Measurements from ENCODE around the gene IFNL1. TPM values are rescaled to one million over a fixed set of nuclear protein-coding genes. Genes with fewer than 3 reads are reported as not detected.
"Not testable (repeated sequence)": the region's sequence is repeated elsewhere in the genome, so short reads cannot be mapped to it uniquely, and the experiment has no call there.

The IFNL1 gene
- total and polyA plus RNA-seq, 2 donors: 0.21 TPM; not detected in 1

DNA sequence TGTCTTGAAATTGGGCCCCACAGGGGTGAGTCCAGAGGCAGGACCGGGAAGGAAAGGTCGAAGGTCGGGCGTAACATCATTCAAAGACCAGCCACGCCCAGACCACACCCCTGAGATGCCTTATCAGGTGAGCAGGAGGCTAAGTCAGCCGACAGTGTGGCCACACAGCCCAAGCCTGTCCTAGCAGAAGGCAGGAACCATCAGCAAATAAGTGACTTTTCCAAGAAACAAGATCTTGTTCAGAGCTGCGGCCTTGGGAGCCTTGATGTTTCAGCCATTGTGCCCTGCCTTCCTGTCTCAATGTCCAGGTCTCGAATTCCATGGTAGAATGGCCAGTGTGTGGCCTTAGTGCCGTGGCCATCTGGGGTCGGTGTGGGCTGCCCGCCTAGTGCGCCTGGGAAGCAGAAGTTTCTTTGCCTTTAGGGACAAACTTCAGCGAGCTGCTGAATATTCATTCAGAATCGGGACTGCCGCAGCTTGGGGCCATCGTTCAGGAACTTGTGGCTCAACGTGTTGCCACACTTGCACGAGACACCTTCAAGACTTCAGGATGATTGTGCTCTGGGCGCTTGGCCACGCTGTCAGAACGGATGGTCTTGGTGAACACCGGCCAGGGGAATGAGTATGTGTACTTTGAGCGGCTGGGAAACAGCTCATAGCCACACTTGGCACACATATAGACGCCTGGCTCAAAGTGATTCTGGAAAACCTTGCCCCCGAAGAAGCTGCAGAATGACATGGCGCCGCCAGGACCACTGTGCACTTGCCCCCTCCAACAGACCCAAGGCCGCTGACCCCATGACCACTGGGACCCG is 41.5 kb upstream of the IFNL1 start:
- no peaks in the 10 kb centered on the region for H3K36me3 ChIP-seq (ENCODE audit: control insufficient read depth in 2 of 2, insufficient read depth in 2 of 2, low read length in 1 of 2)
- peaks cover 0 to 1% of the 10 kb centered on the region in 2 donors for H3K9me3 ChIP-seq (ENCODE audit: control insufficient read depth in 2 of 2, insufficient read depth in 1 of 2, low read length in 1 of 2)
- H3K4me1 ChIP-seq (ENCODE audit: control insufficient read depth in 2 of 2, insufficient read depth in 2 of 2, low read length in 2 of 2): no peaks in the 10 kb centered on the region
- H3K27ac ChIP-seq (ENCODE audit: low read depth in 1 of 2, low read length in 1 of 2): no peak overlapping the region
- H3K4me3 ChIP-seq (ENCODE audit: low read length in 2 of 2): no peak overlapping the region
- peaks cover 0 to 28% of the 10 kb centered on the region in 2 donors for H3K27me3 ChIP-seq (ENCODE audit: control insufficient read depth in 2 of 2, insufficient read depth in 1 of 2, low read length in 1 of 2)
- 96% methylated on average over 29 of the region's 29 CpGs for WGBS
- DNase-seq (ENCODE audit: low read depth in 6 of 9, low spot score in 9 of 9): no peak

DNA sequence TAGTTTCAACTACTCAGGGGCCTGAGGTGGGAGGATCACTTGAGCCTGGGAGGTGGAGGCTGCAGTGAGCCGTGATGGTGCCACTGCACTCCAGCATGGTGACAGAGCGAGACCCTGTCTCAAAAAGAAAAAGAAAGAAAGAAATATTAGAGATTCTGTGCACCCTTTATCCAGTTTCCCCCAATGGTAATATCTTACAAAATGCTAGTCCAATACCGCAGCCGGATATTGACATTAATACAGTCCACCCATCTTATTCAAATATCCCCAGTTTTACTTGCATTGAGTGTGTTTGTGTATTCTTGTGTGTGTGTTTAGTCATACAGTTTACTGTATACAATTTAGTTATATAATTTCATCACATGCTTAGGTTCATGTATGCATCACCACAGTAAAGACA is 39.0 kb upstream of the IFNL1 start:
- peaks cover 0 to 29% of the 10 kb centered on the region in 2 donors for H3K27me3 ChIP-seq (ENCODE audit: control insufficient read depth in 2 of 2, insufficient read depth in 1 of 2, low read length in 1 of 2)
- H3K4me1 ChIP-seq (ENCODE audit: control insufficient read depth in 2 of 2, insufficient read depth in 2 of 2, low read length in 2 of 2): no peaks in the 10 kb centered on the region
- no peak overlapping the region for H3K4me3 ChIP-seq (ENCODE audit: low read length in 2 of 2)
- no peak overlapping the region for H3K27ac ChIP-seq (ENCODE audit: low read depth in 1 of 2, low read length in 1 of 2)
- over 99% methylated on average over 4 of the region's 4 CpGs for WGBS
- DNase-seq (ENCODE audit: low read depth in 6 of 9, low spot score in 9 of 9): no peak
- H3K9me3 ChIP-seq (ENCODE audit: control insufficient read depth in 2 of 2, insufficient read depth in 1 of 2, low read length in 1 of 2): peaks cover 0 to 1% of the 10 kb centered on the region in 2 donors
- H3K36me3 ChIP-seq (ENCODE audit: control insufficient read depth in 2 of 2, insufficient read depth in 2 of 2, low read length in 1 of 2): no peaks in the 10 kb centered on the region

DNA sequence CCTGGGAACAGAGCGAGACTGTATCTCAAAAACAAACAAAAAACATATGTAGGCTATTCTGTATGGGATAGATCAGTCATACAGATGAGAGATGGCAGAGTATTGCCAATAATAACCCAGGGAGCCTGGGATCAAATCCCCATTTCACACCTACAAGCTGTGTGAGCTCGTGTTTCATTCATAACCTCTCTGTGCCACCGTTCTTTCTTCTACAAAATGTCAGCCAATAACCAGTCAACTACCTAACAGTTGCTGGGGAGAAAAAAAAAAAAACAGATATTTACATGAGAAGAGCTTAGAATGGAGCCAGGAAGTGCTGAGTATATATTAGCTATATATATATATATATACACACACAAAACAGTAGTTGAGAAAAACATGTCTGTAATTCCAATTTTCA is 34.5 kb upstream of the IFNL1 start:
- peaks cover 35 to 49% of the 10 kb centered on the region in 2 donors for H3K27me3 ChIP-seq (ENCODE audit: control insufficient read depth in 2 of 2, insufficient read depth in 1 of 2, low read length in 1 of 2)
- 93% methylated on average over 3 of the region's 3 CpGs for WGBS
- H3K9me3 ChIP-seq (ENCODE audit: control insufficient read depth in 2 of 2, insufficient read depth in 1 of 2, low read length in 1 of 2): no peaks in the 10 kb centered on the region

DNA sequence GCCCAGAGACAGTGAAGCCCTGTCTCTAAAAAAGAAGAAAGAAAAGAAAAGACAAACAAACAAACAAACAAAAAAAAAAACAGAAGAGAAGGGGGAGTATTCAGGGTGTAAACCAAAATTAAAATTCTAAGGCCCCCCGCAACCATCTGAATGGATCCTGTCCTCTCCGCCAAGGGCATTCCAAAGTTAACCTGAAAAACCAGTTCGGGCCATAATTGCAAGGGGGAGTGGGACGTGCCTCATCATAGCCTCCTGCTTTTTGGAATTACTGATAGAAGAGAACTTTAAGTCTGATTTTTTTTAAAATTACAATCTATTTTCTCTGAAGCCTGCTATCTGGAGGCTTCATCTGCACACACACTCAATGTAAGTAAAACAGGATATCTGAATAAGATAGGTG is 33.7 kb upstream of the IFNL1 start:
- WGBS: 95% methylated on average over 4 of the region's 4 CpGs
- no peaks in the 10 kb centered on the region for H3K36me3 ChIP-seq (ENCODE audit: control insufficient read depth in 2 of 2, insufficient read depth in 2 of 2, low read length in 1 of 2)
- no peak overlapping the region for H3K4me3 ChIP-seq (ENCODE audit: low read length in 2 of 2)
- no peak for DNase-seq (ENCODE audit: low read depth in 6 of 9, low spot score in 9 of 9)
- H3K27me3 ChIP-seq (ENCODE audit: control insufficient read depth in 2 of 2, insufficient read depth in 1 of 2, low read length in 1 of 2): peaks cover 35 to 51% of the 10 kb centered on the region in 2 donors
- no peak overlapping the region for H3K27ac ChIP-seq (ENCODE audit: low read depth in 1 of 2, low read length in 1 of 2)
- H3K9me3 ChIP-seq (ENCODE audit: control insufficient read depth in 2 of 2, insufficient read depth in 1 of 2, low read length in 1 of 2): no peaks in the 10 kb centered on the region
- no peaks in the 10 kb centered on the region for H3K4me1 ChIP-seq (ENCODE audit: control insufficient read depth in 2 of 2, insufficient read depth in 2 of 2, low read length in 2 of 2)

More for the DNA sequence above, 34.5 kb upstream of the IFNL1 start:
- no peaks in the 10 kb centered on the region for H3K4me1 ChIP-seq (ENCODE audit: control insufficient read depth in 2 of 2, insufficient read depth in 2 of 2, low read length in 2 of 2)
- H3K27ac ChIP-seq (ENCODE audit: low read depth in 1 of 2, low read length in 1 of 2): no peak overlapping the region
- no peaks in the 10 kb centered on the region for H3K36me3 ChIP-seq (ENCODE audit: control insufficient read depth in 2 of 2, insufficient read depth in 2 of 2, low read length in 1 of 2)
- no peak for DNase-seq (ENCODE audit: low read depth in 6 of 9, low spot score in 9 of 9)
- no peak overlapping the region for H3K4me3 ChIP-seq (ENCODE audit: low read length in 2 of 2)

DNA sequence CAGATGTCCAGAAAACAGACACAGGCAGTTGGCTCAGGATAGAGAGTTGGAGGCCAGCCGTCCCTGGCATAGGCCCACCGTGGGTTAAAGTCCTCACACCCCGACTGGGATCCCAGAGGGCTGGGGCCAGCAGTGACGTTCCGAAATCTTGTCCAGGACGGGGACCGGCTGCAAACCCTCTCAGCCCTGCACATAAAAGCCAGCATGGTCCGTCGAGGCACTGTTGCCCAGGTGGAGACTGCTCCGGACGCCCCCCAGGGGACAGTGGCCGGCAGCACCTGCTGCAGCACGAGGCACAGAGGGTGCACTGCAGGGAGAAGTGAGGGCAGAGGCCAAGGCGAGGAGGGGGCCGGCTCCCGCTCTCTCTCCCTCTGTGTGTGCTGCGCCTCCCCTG is 32.3 kb upstream of the IFNL1 start:
- peaks cover 35 to 53% of the 10 kb centered on the region in 2 donors for H3K27me3 ChIP-seq (ENCODE audit: control insufficient read depth in 2 of 2, insufficient read depth in 1 of 2, low read length in 1 of 2)
- DNase-seq (ENCODE audit: low read depth in 6 of 9, low spot score in 9 of 9): no peak
- 32% methylated on average over 17 of the region's 17 CpGs for WGBS
- no peaks in the 10 kb centered on the region for H3K36me3 ChIP-seq (ENCODE audit: control insufficient read depth in 2 of 2, insufficient read depth in 2 of 2, low read length in 1 of 2)
- no peak overlapping the region for H3K27ac ChIP-seq (ENCODE audit: low read depth in 1 of 2, low read length in 1 of 2)
- H3K9me3 ChIP-seq (ENCODE audit: control insufficient read depth in 2 of 2, insufficient read depth in 1 of 2, low read length in 1 of 2): no peaks in the 10 kb centered on the region
- no peak overlapping the region for H3K4me3 ChIP-seq (ENCODE audit: low read length in 2 of 2)
- H3K4me1 ChIP-seq (ENCODE audit: control insufficient read depth in 2 of 2, insufficient read depth in 2 of 2, low read length in 2 of 2): no peaks in the 10 kb centered on the region

DNA sequence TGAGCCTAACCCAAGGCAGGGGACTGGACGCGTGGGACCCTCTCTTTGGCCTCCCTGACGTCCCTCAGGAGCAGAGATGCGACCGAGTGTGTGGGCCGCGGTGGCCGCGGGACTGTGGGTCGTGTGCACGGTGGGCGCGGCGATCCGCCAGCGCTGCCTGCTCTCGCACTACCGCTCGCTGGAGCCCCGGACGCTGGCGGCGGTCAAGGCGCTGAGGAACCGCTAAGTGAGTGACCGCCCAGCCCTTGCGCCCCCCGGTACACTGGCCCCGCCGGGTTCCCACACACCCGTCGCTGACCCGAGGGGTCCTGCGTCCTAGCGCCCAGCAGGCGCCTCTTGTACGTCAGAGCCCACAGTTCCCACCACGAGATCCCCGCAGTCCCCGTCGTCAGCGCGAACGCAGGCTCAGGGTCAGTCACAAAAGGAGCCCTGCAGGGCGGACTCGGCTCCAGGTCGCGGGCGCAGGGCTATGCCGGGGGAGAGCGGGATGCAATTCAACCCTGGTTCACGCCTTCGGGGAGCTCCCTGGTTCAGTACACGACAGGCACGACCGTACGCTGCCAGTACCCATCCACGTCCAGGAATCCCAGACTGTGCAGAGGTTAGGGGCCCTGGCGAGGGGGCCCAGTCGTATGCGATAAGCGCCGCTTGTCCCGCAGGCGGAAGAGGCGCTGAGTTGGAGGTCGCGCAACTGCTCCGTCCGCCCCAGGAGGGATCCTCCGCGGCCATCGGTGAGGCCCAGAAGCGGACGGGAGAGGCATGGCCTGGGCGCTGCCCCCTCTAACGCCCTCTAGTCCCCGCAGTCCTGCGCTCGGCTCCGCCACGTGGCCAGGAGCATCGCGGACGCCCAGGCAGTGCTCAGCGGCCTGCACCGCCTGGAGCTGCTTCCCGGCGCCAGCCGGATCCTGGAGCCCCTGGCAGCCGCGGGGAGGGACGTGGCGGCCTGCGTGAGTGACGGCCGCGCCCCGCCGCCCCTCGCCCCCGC is 31.6 kb upstream of the IFNL1 start:
- no peak overlapping the region for H3K4me3 ChIP-seq (ENCODE audit: low read length in 2 of 2)
- no peaks in the 10 kb centered on the region for H3K4me1 ChIP-seq (ENCODE audit: control insufficient read depth in 2 of 2, insufficient read depth in 2 of 2, low read length in 2 of 2)
- DNase-seq (ENCODE audit: low read depth in 6 of 9, low spot score in 9 of 9): no peak
- H3K9me3 ChIP-seq (ENCODE audit: control insufficient read depth in 2 of 2, insufficient read depth in 1 of 2, low read length in 1 of 2): no peaks in the 10 kb centered on the region
- H3K36me3 ChIP-seq (ENCODE audit: control insufficient read depth in 2 of 2, insufficient read depth in 2 of 2, low read length in 1 of 2): no peaks in the 10 kb centered on the region
- no peak overlapping the region for H3K27ac ChIP-seq (ENCODE audit: low read depth in 1 of 2, low read length in 1 of 2)
- peaks cover 35 to 53% of the 10 kb centered on the region in 2 donors for H3K27me3 ChIP-seq (ENCODE audit: control insufficient read depth in 2 of 2, insufficient read depth in 1 of 2, low read length in 1 of 2)
- WGBS: 13% methylated on average over 102 of the region's 102 CpGs

DNA sequence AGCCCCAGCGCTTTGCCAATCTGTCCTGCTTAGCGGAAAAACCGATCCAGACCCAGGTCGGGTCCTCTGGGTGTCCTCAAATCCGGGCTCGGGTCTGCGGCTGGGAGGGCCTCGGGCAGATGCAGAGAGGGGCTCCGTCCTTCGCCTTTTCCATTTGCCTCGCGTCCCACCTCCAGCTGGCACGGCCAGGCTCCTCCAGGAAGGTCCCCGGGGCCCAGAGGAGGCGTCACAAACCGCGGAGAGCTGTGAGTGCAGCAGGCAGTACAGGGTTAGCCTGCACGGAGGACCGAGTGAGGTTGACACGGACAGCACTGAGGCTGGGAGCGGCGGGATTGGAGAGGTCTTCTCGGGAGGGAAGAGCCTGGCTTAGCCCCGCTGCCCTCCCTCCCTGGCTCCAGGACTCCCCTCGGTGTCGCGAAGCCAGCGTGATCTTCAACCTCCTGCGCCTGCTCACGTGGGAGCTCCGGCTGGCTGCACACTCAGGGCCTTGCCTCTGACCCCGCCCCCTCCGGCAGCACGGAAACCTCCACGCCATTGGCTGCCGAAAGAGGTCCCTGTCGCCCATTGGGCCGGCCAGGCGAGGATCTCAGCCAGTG is 30.8 kb upstream of the IFNL1 start:
- no peaks in the 10 kb centered on the region for H3K4me1 ChIP-seq (ENCODE audit: control insufficient read depth in 2 of 2, insufficient read depth in 2 of 2, low read length in 2 of 2)
- no peak for DNase-seq (ENCODE audit: low read depth in 6 of 9, low spot score in 9 of 9)
- WGBS: 56% methylated on average over 39 of the region's 39 CpGs

DNA sequence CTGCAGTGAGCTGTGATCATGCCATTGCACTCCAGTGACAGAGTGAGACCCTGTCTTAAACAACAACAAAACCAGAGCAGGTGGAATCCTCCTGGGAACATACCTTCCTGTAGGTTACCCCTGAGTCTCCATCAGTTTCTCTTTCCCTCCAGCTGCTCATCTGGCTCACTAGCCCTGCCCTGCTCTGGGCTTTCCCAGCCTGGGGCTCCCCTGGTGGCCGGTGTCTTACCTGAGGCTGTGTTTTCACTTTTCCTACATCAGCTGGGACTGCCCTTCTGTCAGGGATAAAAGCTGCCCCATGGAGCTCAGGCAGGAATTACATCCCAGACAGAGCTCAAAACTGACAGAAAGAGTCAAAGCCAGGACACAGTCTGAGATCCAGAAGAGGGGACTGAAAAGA is 28.1 kb upstream of the IFNL1 start, which contains the start of gene IFNL2:
Gene IFNL2 (plus strand): TSS at position 312 of the 400 bp plus-strand sequence. CDS start 173 bp downstream, outside the sequence.
- peaks cover 27 to 38% of the 10 kb centered on the region in 2 donors for H3K27me3 ChIP-seq (ENCODE audit: control insufficient read depth in 2 of 2, insufficient read depth in 1 of 2, low read length in 1 of 2)
- not testable (repeated sequence) for H3K4me3 ChIP-seq (ENCODE audit: low read length in 2 of 2); H3K27ac ChIP-seq (ENCODE audit: low read depth in 1 of 2, low read length in 1 of 2); H3K36me3 ChIP-seq (ENCODE audit: control insufficient read depth in 2 of 2, insufficient read depth in 2 of 2, low read length in 1 of 2); H3K4me1 ChIP-seq (ENCODE audit: control insufficient read depth in 2 of 2, insufficient read depth in 2 of 2, low read length in 2 of 2); H3K9me3 ChIP-seq (ENCODE audit: control insufficient read depth in 2 of 2, insufficient read depth in 1 of 2, low read length in 1 of 2); DNase-seq (ENCODE audit: low read depth in 6 of 9, low spot score in 9 of 9)
- no CpG with 5 or more reads among the region's 1 CpG for WGBS

More for the DNA sequence above, 30.8 kb upstream of the IFNL1 start:
- no peak overlapping the region for H3K4me3 ChIP-seq (ENCODE audit: low read length in 2 of 2)
- no peaks in the 10 kb centered on the region for H3K9me3 ChIP-seq (ENCODE audit: control insufficient read depth in 2 of 2, insufficient read depth in 1 of 2, low read length in 1 of 2)
- no peaks in the 10 kb centered on the region for H3K36me3 ChIP-seq (ENCODE audit: control insufficient read depth in 2 of 2, insufficient read depth in 2 of 2, low read length in 1 of 2)
- peaks cover 35 to 55% of the 10 kb centered on the region in 2 donors for H3K27me3 ChIP-seq (ENCODE audit: control insufficient read depth in 2 of 2, insufficient read depth in 1 of 2, low read length in 1 of 2)
- H3K27ac ChIP-seq (ENCODE audit: low read depth in 1 of 2, low read length in 1 of 2): no peak overlapping the region

All from thymus (tissue), 11 donors.